Activated CD4-positive, alpha-beta memory T cell treated with anti-CD3 and anti-CD28 coated beads, Interleukin-2, amount 10 ng/mL, durations not matched to agents 7 days and 5 days (primary cell): ENCODE measurements around the gene ADCYAP1R1. TPM values are rescaled to one million over a fixed set of nuclear protein-coding genes. Genes with fewer than 3 reads are reported as not detected.
"Not testable (repeated sequence)": the region's sequence is repeated elsewhere in the genome, so short reads cannot be mapped to it uniquely, and the experiment has no call there.

Experiments used
- CTCF ChIA-PET: fragments of 350-600 bp; sonication (Branson Sonifier 250); formaldehyde crosslinking; loops from one replicate; lab custom pipeline; 2021; ENCODE audit warnings: antibody characterized with exemption, inconsistent platforms; lab: Charles Lee
- POLR2A ChIA-PET: fragments of 350-600 bp; sonication (Branson Sonifier 250); formaldehyde crosslinking; loops from one replicate; lab custom pipeline; 2021; ENCODE audit warnings: antibody characterized with exemption; lab: Charles Lee
- DNase-seq: peaks from one replicate; pipeline ENCODE4 v3.0.0-alpha.2; 2020
- H3K27ac Mint-ChIP-seq: one replicate; pipeline ENCODE4 v1.8.0; 2021; ENCODE audit warnings: mild to moderate bottlenecking, mixed read lengths
- H3K27me3 Mint-ChIP-seq: one replicate; pipeline ENCODE4 v1.8.0; 2021; ENCODE audit warnings: mixed read lengths
- H3K36me3 Mint-ChIP-seq: one replicate; pipeline ENCODE4 v1.8.0; 2021; ENCODE audit warnings: low read depth, mixed read lengths
- H3K4me1 Mint-ChIP-seq: one replicate; pipeline ENCODE4 v1.8.0; 2021; ENCODE audit warnings: mixed read lengths
- H3K4me3 Mint-ChIP-seq: one replicate; pipeline ENCODE4 v1.8.0; 2021; ENCODE audit warnings: mild to moderate bottlenecking, mixed read lengths
- H3K9me3 Mint-ChIP-seq: one replicate; pipeline ENCODE4 v1.8.0; 2021; ENCODE audit warnings: mixed read lengths
- total RNA-seq, 2 experiments: library from RNA; stranded (reverse); gene quantifications; one replicate each; pipeline ENCODE4 v1.2.3, GENCODE V29; 2021

ADCYAP1R1 gene
- total RNA-seq, 2 experiments from 2014 or later, result not detected

DNA sequence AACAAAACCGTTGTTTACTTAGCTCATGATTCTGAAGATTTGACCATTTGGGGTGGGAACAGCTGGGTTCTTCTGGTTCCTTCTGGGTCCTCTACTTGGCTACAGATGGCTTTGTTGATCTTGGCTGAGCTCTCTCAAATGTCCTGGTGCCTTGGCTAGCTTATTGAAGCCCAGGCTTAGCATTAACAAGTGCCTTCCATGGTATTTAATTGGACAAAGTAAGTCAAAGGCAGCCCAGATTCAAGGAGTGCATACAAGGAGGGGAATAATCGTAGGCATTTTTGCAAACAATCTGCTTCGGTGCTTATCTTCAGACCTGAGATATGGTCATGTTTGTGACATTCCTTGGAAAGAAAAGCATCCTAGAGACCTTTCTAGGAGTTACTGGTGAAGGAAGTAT lies 81.4 kb downstream of the ADCYAP1R1 start:
- H3K9me3 Mint-ChIP-seq, result no peaks in the 10 kb centered on the region
- H3K27me3 Mint-ChIP-seq, result no peaks in the 10 kb centered on the region
- no peak overlapping the region for H3K27ac Mint-ChIP-seq
- no peak for DNase-seq
- ChIA-PET POLR2A (no interaction called here), CTCF (interaction anchor here (0.7 to 4.6 kb wide), 7 partner anchors 8 to 604 kb away, joined by 3 to 61 read pairs (median 10); no protein-coding TSS in a partner anchor)
- no peaks in the 10 kb centered on the region for H3K4me1 Mint-ChIP-seq
- H3K36me3 Mint-ChIP-seq, result no peaks in the 10 kb centered on the region
- no peak overlapping the region for H3K4me3 Mint-ChIP-seq

DNA sequence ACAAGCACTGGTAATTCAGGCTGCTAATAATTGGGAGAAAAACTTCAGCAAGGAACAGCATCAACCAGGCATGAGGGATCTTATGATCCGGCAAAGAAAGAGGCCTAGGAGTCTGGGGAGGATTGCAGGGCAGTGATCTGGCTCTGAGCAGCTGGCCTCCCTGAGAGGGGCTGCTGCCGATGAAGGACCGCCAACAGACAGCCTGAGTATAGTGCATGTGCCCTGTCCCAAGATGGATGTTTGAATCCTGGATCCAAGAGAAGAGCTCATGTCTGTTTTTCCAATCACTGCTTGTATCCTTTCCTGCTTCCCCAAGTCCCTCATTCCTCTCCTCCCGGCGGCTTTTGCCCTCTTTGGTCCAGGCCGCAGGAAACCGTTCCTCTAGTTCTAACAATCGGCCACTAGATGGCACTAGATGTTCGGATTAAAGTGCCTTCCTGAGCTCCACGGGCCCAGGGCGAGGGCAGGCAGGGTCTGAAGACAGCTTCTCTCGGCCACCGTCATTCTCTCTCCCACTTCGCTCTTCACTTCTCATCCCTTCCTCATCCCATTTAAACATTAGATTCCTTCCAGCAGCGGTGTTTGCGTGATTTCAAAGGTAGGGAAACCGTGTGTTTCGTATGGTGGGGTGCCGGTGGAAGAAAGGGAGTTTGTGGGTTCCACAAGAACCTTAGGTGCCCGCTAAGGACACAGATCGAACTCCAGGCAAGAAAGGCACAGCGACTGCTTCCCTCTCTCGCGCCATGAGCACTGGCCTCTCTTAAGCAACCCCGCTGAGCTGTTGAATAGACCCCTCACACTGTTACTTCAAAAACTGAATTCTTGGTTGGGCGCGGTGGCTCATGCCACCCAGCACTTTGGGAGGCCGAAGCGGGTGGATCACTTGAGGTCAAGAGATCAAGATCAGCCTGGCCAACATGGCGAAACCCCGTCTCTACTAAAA lies 82.4 kb downstream of the ADCYAP1R1 start:
- Mint-ChIP-seq H3K27ac (no peak overlapping the region), H3K36me3 (no peaks in the 10 kb centered on the region), H3K9me3 (no peaks in the 10 kb centered on the region), H3K4me1 (no peaks in the 10 kb centered on the region), H3K27me3 (no peaks in the 10 kb centered on the region), H3K4me3 (no peak overlapping the region)
- ChIA-PET POLR2A (no interaction called here), CTCF (interaction anchor here (0.6 to 4.6 kb wide), 21 partner anchors 9 to 603 kb away, joined by 3 to 61 read pairs (median 4); no protein-coding TSS in a partner anchor)
- peak; percentile 45 for DNase-seq

DNA sequence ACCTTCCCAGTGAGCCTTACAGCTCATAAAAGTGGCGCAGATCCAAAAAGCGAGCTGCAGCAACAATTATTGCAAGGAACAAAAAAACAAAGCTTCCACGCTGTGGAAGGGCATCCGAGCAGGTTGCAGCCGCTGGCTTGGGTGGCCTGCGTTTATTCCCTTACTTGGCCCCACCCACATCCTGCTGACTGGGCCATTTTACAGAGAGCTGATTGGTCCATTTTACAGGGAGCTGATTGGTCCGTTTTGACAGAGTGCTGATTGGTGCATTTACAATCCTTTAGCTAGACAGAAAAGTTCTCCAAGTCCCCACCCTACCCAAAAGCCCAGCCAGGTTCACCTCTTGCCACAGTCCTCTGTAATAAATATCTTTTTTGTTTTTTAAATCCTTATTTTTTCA lies 85.1 kb downstream of the ADCYAP1R1 start:
- Mint-ChIP-seq H3K27ac (no peak overlapping the region), H3K36me3 (no peaks in the 10 kb centered on the region), H3K4me1 (no peaks in the 10 kb centered on the region), H3K27me3 (peaks cover 3% of the 10 kb centered on the region), H3K9me3 (no peaks in the 10 kb centered on the region), H3K4me3 (no peak overlapping the region)
- ChIA-PET POLR2A (no interaction called here), CTCF (interaction anchor here (2.0 kb wide), 1 partner anchor 15 kb away, joined by 4 read pairs; no protein-coding TSS in a partner anchor)
- no peak for DNase-seq

DNA sequence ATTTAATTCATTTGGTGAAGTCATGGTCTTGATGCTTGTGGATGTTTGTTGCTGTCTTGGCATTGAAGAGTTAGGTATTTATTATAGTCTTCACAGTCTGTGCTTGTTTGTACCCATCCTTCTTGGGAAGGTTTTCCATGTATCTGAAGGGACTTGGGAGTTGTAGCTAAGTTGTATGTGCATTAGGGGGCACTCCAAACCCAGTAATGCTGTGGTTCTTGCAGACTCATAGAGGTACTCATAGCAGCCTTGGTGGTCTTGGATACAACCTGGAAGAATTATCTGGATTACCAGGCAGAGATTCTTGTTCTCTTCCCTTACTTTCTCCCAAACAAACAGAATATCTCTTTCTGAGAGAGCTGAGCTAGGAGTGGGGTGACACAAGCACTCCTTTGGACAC lies 93.2 kb downstream of the ADCYAP1R1 start:
- Mint-ChIP-seq H3K27me3 (peaks cover 7% of the 10 kb centered on the region), H3K4me1 (no peaks in the 10 kb centered on the region)
- CTCF ChIA-PET, result no interaction called here

DNA sequence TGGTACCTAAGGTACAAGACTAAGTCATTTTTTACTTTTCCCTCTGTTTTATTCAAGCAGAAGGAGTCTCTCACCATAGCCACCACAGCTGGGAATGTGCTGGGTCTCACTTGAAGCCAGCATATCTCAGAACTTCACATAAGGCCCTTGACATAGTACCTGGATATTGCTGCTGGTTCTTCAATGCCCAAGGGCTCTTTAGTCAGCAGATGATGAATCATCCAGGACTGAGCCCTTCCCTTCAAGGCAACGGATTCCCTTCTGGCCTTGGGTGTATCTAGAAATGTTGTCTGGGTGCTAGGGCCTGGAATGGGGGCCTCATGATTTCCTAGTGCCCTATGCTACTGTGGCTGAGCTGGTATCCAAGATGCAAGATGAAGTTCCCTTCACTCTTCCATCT lies 93.9 kb downstream of the ADCYAP1R1 start:
- ChIA-PET POLR2A (no interaction called here), CTCF (no interaction called here)
- Mint-ChIP-seq H3K27me3 (peaks cover 4% of the 10 kb centered on the region), H3K36me3 (no peaks in the 10 kb centered on the region), H3K4me3 (no peak overlapping the region), H3K4me1 (no peaks in the 10 kb centered on the region), H3K27ac (no peak overlapping the region), H3K9me3 (no peaks in the 10 kb centered on the region)
- no peak for DNase-seq

More for the DNA sequence above, 93.2 kb downstream of the ADCYAP1R1 start:
- H3K9me3 Mint-ChIP-seq, result no peaks in the 10 kb centered on the region
- H3K4me3 Mint-ChIP-seq, result no peak overlapping the region
- no peak overlapping the region for H3K27ac Mint-ChIP-seq
- POLR2A ChIA-PET, result no interaction called here
- DNase-seq, result no peak
- H3K36me3 Mint-ChIP-seq, result no peaks in the 10 kb centered on the region

DNA sequence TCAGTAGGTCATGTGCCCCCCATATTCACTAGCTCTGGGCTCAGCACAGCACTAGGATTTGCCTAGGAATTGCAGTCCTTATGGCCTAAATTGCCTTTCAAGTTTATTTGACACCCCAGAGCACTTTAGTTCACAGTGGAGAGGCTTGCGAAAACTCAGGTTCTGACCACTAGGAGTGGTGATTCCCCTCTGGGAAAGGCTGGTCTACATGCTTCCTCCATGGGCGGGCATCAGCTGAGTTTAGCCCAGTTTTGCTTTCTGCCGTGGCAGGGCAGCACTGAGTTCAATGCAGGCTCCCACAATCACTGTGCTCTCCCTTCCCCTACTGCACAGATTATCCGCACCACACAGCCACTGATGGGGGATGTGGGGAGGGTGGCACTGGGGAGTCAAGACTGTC lies 94.4 kb downstream of the ADCYAP1R1 start:
- Mint-ChIP-seq H3K4me3 (no peak overlapping the region), H3K4me1 (no peaks in the 10 kb centered on the region), H3K27me3 (peaks cover 4% of the 10 kb centered on the region), H3K27ac (no peak overlapping the region), H3K9me3 (no peaks in the 10 kb centered on the region), H3K36me3 (no peaks in the 10 kb centered on the region)
- ChIA-PET CTCF (no interaction called here), POLR2A (no interaction called here)
- DNase-seq, result no peak

DNA sequence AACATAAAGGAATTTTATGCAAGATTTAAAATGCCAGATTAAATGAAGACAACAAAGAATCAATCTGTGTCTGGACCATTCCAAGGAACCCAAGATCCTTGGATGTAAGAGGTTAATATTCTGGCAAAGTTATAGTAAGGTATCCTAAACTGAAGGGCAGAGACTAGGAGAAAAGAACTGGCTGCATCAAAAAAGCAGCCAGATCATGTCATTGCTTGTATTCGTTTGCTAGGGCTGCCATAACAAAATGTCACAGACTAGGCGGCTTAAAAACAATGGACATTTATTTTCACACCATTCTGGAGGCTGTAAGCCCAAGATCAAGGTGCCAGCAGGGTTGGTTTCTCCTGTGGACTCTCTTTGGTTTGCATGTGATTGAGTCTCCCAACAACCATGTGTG lies 99.7 kb downstream of the ADCYAP1R1 start:
- Mint-ChIP-seq H3K9me3 (no peaks in the 10 kb centered on the region), H3K4me1 (no peaks in the 10 kb centered on the region), H3K27ac (no peak overlapping the region), H3K4me3 (no peak overlapping the region), H3K36me3 (no peaks in the 10 kb centered on the region), H3K27me3 (no peaks in the 10 kb centered on the region)
- ChIA-PET CTCF (no interaction called here), POLR2A (no interaction called here)
- DNase-seq, result no peak

DNA sequence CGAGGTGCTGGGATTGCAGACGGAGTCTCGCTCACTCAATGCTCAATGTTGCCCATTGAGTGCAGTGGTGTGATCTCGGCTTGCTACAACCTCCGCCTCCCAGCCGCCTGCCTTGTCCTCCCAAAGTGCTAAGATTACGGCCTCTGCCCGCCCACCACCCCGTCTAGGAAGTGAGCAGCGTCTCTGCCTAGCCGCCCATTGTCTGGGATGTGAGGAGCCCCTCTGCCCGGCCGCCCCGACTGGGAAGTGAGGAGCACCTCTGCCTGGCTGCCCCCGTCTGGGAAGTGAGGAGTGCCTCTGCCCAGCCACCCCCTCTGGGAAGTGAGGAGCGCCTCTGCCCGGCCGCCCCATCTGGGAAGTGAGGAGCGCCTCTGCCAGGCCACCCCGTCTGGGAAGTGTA lies 101.2 kb downstream of the ADCYAP1R1 start:
- H3K27me3 Mint-ChIP-seq, CTCF ChIA-PET, H3K27ac Mint-ChIP-seq, H3K9me3 Mint-ChIP-seq, POLR2A ChIA-PET, H3K4me1 Mint-ChIP-seq, H3K36me3 Mint-ChIP-seq, H3K4me3 Mint-ChIP-seq, DNase-seq: not testable (repeated sequence)

DNA sequence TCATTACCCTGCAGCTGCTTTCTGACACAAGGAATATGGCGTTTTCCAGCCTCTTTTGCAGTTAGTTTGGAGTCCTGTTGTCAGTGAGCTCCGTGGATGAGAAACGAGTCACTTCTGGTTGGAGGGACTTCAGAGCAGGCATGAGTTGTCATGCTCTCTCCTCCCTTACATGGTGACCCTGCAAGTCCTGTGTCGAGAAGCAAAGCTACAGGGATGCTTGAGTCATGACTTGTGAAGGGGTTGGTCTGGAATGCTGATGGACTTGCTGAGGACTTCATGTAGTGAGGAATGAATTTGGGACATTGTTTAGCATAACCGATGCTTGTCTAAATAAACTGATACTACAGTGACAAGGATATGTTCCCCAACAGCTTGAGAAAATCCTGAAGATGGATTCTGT lies 108.8 kb downstream of the ADCYAP1R1 start:
- Mint-ChIP-seq H3K4me1 (no peaks in the 10 kb centered on the region), H3K9me3 (no peaks in the 10 kb centered on the region), H3K36me3 (no peaks in the 10 kb centered on the region), H3K27me3 (no peaks in the 10 kb centered on the region), H3K27ac (no peak overlapping the region), H3K4me3 (no peak overlapping the region)
- POLR2A ChIA-PET, result no interaction called here
- CTCF ChIA-PET, result no interaction called here
- DNase-seq, result no peak

Other genes with a start within 250 kb of the ADCYAP1R1 start
- gene AQP1, start 140.5 kb upstream of the ADCYAP1R1 start, total RNA-seq, result under 1 TPM; 0.18 to 0.25 TPM
- gene GHRHR, start 88.4 kb upstream of the ADCYAP1R1 start, total RNA-seq, result not detected